Ectodermal cell (in vitro differentiated cells): ENCODE data around the gene USH1C.

Experiments
- H3K27ac ChIP-seq: 2 replicates; pipeline ENCODE4 v1.7.0; 2013; ENCODE audit warnings: mild to moderate bottlenecking, low read depth, low read length; ENCODE audit not compliant: insufficient read depth, poor library complexity, severe bottlenecking
- H3K27me3 ChIP-seq: 2 replicates; pipeline ENCODE4 v1.7.0; 2013; ENCODE audit warnings: mild to moderate bottlenecking, low read length; ENCODE audit not compliant: insufficient read depth, control insufficient read depth, poor library complexity, severe bottlenecking
- H3K36me3 ChIP-seq: one replicate; pipeline ENCODE4 v1.7.0; 2013; ENCODE audit warnings: low read length; ENCODE audit not compliant: control insufficient read depth, insufficient read depth
- H3K4me1 ChIP-seq: one replicate; pipeline ENCODE4 v1.7.0; 2013; ENCODE audit warnings: low read length; ENCODE audit not compliant: control insufficient read depth, insufficient read depth
- H3K4me3 ChIP-seq: 2 replicates; pipeline ENCODE4 v1.7.0; 2013; ENCODE audit warnings: low read depth, low read length, control low read depth; ENCODE audit not compliant: insufficient read depth
- H3K9me3 ChIP-seq: 2 replicates; pipeline ENCODE4 v1.7.0; 2013; ENCODE audit warnings: mild to moderate bottlenecking, low read length, moderate library complexity; ENCODE audit not compliant: control insufficient read depth
- WGBS, 2 experiments: methylation state at CpG; one replicate each; pipeline ENCODE4 v1.1.7; 2013; ENCODE audit warnings: missing lambda C conversion rate in 2 of 2; 5-methylcytosine and 5-hydroxymethylcytosine counted together

Gene USH1C

DNA sequence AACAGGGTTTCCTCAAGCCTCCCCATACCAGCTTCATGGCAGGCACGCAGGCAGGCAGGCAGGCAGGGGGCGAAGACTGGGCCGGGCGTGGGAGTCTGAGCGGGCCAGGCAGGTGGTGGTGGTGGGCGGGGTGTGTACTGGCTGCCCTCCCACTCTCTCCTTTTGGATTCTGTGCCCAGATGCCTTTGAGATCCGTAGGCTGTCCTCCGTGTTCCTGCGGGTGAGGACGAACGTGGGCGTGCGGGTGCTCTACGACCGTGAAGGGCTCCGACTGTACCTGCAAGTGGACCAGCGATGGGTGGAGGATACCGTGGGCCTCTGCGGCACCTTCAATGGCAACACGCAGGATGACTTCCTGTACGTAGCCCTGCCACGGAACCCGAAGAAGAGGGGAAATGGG lies 25.8 kb upstream of the USH1C start:
- H3K4me1 ChIP-seq = no peaks in the 10 kb centered on the region
- no peak overlapping the region for H3K27ac ChIP-seq
- 84 to 85% methylated on average over 23 of the region's 23 CpGs for WGBS, 2 experiments
- no peak overlapping the region for H3K4me3 ChIP-seq
- no peaks in the 10 kb centered on the region for H3K9me3 ChIP-seq
- no peaks in the 10 kb centered on the region for H3K36me3 ChIP-seq
- no peaks in the 10 kb centered on the region for H3K27me3 ChIP-seq

DNA sequence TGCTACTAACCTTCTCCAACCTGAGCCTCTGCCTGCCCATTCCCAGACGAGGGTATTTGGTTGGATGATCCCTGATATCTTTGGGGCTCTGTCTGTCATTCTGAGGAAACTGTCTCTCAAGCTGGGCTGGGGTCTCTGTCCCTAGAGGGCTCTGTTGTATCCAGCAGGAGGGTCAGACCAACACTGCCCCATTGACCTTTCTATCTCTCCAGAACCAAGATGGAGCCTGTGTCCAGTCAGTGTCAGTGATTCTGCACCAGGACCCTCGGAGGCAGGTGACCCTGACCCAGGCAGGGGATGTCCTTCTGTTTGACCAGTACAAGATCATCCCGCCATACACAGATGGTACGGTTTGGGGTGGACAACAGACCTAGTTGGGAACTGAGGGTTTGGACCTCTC lies 24.7 kb upstream of the USH1C start:
- H3K4me1 ChIP-seq = no peaks in the 10 kb centered on the region
- 87 to 92% methylated on average over 4 of the region's 4 CpGs for WGBS, 2 experiments
- H3K9me3 ChIP-seq = no peaks in the 10 kb centered on the region
- no peak overlapping the region for H3K27ac ChIP-seq
- no peak overlapping the region for H3K4me3 ChIP-seq
- no peaks in the 10 kb centered on the region for H3K27me3 ChIP-seq
- H3K36me3 ChIP-seq = no peaks in the 10 kb centered on the region

DNA sequence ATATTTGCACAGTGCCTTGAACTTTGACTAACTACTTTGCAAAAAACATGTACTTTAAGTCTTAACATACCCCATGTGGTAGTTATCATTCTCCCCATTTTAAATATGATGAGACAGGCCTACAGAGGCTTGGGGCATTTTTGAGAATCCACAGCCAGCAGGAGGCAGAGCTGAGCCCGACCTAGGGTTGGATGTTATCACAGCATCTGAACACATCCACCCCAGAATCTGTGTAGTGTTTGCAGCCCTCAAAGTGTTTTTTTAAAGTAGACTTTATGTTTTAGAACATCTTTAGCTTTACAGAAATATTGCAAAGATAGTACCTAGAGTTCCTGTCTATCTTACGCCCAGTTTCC lies 20.4 kb upstream of the USH1C start:
- 57 to 60% methylated on average over 2 of the region's 2 CpGs for WGBS, 2 experiments
- no peaks in the 10 kb centered on the region for H3K36me3 ChIP-seq
- no peak overlapping the region for H3K27ac ChIP-seq
- no peaks in the 10 kb centered on the region for H3K27me3 ChIP-seq
- H3K4me3 ChIP-seq = no peak overlapping the region
- H3K9me3 ChIP-seq = no peaks in the 10 kb centered on the region
- H3K4me1 ChIP-seq = no peaks in the 10 kb centered on the region

DNA sequence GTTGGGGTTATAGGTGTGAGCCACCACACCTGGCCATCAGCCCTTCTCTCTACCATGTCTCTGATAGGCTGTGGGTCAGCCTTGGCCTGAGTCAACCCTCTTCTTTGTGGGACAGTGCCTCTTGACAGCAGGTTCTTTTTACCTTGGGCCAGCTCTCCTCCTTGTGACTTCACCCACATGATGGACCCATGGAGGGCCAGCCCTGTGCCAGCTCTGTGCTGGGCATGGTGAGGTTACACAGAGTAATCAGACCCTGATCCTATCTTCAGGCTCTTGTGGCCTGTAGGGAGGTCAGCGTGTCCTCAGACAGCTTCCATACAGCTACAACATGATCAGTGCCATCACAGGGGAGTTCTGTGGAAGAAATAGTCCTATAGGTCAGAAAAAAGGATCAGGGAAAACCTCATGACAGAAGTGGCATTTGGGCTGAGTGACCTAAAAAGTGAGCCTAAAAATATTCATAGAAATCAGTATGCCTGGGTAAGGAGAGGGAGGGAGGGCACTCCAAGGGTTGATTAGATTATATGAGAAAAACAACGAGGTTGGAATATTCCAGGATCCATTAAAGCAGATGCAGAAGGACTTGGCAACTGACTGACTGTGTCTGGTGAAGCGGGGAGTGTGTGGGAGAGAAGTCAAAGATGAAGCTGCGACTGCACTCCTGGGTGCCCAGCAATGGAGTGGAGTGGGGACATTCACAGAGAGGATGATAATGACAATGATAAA lies 19.9 kb upstream of the USH1C start:
- H3K27ac ChIP-seq = no peak overlapping the region
- H3K4me1 ChIP-seq = no peaks in the 10 kb centered on the region
- no peaks in the 10 kb centered on the region for H3K27me3 ChIP-seq
- H3K4me3 ChIP-seq = no peak overlapping the region
- H3K36me3 ChIP-seq = no peaks in the 10 kb centered on the region
- 89 to 93% methylated on average over 4 of the region's 4 CpGs for WGBS, 2 experiments
- H3K9me3 ChIP-seq = no peaks in the 10 kb centered on the region

DNA sequence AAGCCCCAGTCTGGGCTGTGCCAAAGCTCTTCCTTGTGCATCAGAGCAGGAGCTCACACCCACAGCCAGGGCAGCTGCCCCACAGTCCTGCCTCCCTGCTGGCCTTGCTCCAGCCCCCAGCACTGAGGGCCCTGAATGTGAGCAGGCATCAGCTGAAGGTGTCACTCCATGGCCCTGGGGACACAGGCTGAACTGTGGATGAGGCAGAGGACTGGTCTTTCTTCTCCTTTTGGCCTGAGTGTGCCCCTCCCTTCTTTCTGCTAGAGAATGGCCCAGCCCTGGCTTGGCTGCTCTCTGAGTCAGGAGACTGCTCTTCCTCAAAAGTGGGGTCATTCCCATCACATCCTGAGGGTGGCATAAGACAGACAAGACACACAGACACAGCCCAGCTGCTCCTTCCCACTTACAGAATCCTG lies 19.0 kb upstream of the USH1C start:
- Histone ChIP-seq H3K9me3 (no peaks in the 10 kb centered on the region), H3K4me3 (no peak overlapping the region)

GRCh38 chr11:17561526-17561925 lies 17.3 kb upstream of the USH1C start:
- no peak overlapping the region for H3K4me3 ChIP-seq
- no peaks in the 10 kb centered on the region for H3K4me1 ChIP-seq
- no peaks in the 10 kb centered on the region for H3K36me3 ChIP-seq
- H3K9me3 ChIP-seq = no peaks in the 10 kb centered on the region
- H3K27me3 ChIP-seq = no peaks in the 10 kb centered on the region
- WGBS, 2 experiments = 93 to 94% methylated on average over 9 of the region's 9 CpGs
- H3K27ac ChIP-seq = no peak overlapping the region

More for the DNA sequence above, 19.0 kb upstream of the USH1C start:
- H3K27me3 ChIP-seq = no peaks in the 10 kb centered on the region
- no peaks in the 10 kb centered on the region for H3K4me1 ChIP-seq
- no peak overlapping the region for H3K27ac ChIP-seq
- no peaks in the 10 kb centered on the region for H3K36me3 ChIP-seq

- 93 to 96% methylated on average over 4 of the region's 4 CpGs for WGBS, 2 experiments
- no peaks in the 10 kb centered on the region for H3K36me3 ChIP-seq
- no peaks in the 10 kb centered on the region for H3K27me3 ChIP-seq
- H3K4me1 ChIP-seq = no peaks in the 10 kb centered on the region
- H3K9me3 ChIP-seq = no peaks in the 10 kb centered on the region
- H3K27ac ChIP-seq = no peak overlapping the region
- no peak overlapping the region for H3K4me3 ChIP-seq
Measured at GRCh38 chr11:17561111-17561415, 16.8 kb upstream of the USH1C start.

DNA sequence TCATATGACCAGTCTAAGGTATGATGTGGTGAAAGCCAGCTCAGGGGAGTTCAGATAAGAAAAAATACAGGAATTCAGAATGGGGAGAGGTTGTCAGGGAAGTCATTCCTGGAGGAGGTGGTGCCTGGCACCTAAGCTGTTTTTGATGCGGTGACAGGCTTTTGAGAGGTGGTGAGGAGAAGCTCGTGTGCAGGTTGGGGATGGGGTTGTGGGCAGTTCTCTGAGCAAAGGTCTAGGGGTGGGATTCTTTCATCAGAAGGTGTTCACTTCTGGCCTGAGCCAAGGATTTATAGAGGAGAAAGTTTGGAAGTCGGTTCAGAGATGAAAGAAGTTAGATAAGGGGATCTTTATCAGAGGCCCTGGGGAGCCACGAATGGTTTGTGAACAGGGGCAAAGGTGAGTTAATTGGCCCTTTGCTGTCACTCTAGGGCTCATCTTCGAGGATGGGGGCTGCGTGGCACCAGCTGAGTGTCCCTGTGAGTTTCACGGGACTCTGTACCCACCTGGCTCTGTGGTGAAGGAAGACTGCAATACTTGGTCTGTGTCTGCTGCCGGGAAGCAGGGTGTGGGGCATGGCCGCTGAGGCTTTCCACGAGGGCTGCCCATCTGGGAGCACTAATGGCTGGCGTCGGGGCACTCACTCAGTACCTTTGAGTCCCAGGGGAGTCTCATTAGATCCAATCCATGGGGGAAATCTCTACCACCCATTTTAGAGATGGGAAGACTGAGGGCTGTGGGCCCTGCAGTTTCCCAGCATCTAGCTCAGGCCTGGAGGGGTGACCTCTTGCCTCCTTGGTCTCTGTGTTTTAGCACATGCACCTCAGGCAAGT lies 16.3 kb upstream of the USH1C start:
- no peaks in the 10 kb centered on the region for H3K9me3 ChIP-seq
- H3K4me1 ChIP-seq = no peaks in the 10 kb centered on the region
- WGBS, 2 experiments = 92% methylated on average over 12 of the region's 12 CpGs
- H3K4me3 ChIP-seq = no peak overlapping the region
- H3K36me3 ChIP-seq = no peaks in the 10 kb centered on the region
- no peak overlapping the region for H3K27ac ChIP-seq
- no peaks in the 10 kb centered on the region for H3K27me3 ChIP-seq

DNA sequence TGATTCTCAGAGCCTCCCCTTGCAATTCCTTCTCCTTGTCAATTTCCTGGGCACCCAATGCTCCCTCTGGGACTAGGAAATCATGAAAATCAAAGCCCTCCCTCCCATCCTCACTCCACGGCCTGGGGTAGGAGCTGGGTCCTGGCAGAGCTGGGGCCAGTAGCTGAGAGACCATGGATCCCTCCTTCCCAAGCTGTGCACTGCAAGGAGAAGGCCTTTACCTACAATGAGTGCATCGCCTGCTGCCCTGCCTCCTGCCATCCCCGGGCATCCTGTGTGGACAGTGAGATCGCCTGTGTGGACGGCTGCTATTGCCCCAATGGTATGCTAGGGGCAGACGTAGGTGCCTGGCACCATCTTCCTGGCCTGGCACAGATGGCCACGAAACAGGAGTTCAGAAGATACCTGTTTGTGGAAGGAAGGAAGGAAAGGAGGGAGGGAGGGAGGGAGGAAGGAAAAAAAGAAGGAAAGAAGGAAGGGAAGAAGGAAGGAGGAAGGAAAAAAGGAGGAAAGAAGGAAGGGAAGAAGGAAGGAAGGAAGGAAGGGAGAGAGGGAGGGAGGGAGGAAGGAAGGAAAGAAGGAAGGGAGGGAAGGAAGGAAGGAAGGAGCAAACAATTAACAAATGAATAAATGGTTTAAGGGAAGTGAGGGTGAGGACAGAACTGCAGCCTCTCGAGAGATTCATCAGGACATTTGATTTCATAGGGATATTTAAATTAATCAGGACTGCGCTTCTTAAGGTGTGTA lies 15.3 kb upstream of the USH1C start:
- no peaks in the 10 kb centered on the region for H3K27me3 ChIP-seq
- H3K4me1 ChIP-seq = no peaks in the 10 kb centered on the region
- H3K27ac ChIP-seq = no peak overlapping the region
- H3K36me3 ChIP-seq = no peaks in the 10 kb centered on the region
- no peaks in the 10 kb centered on the region for H3K9me3 ChIP-seq
- no peak overlapping the region for H3K4me3 ChIP-seq
- WGBS, 2 experiments = 91 to 92% methylated on average over 9 of the region's 9 CpGs

GRCh38 chr11:17558916-17559315 lies 14.7 kb upstream of the USH1C start:
- 92 to 95% methylated on average over 9 of the region's 9 CpGs for WGBS, 2 experiments

More at GRCh38 chr11:17558916-17559315, 14.7 kb upstream of the USH1C start:
- Histone ChIP-seq H3K4me3 (no peak overlapping the region), H3K9me3 (no peaks in the 10 kb centered on the region), H3K27ac (no peak overlapping the region), H3K4me1 (no peaks in the 10 kb centered on the region), H3K27me3 (no peaks in the 10 kb centered on the region), H3K36me3 (no peaks in the 10 kb centered on the region)
